GM19351 (cell line): ENCODE data around the gene ZNF792.
"Not testable (repeated sequence)": the region's sequence is repeated elsewhere in the genome, so short reads cannot be mapped to it uniquely, and the experiment has no call there.

Experiments used
- ATAC-seq: cut with Tn5 transposase; IDR thresholded peaks from one replicate; pipeline ENCODE4 v1.9.1; 2021; ENCODE audit warnings: mild to moderate bottlenecking, moderate library complexity; ENCODE audit not compliant: unreplicated experiment

The ZNF792 gene

DNA sequence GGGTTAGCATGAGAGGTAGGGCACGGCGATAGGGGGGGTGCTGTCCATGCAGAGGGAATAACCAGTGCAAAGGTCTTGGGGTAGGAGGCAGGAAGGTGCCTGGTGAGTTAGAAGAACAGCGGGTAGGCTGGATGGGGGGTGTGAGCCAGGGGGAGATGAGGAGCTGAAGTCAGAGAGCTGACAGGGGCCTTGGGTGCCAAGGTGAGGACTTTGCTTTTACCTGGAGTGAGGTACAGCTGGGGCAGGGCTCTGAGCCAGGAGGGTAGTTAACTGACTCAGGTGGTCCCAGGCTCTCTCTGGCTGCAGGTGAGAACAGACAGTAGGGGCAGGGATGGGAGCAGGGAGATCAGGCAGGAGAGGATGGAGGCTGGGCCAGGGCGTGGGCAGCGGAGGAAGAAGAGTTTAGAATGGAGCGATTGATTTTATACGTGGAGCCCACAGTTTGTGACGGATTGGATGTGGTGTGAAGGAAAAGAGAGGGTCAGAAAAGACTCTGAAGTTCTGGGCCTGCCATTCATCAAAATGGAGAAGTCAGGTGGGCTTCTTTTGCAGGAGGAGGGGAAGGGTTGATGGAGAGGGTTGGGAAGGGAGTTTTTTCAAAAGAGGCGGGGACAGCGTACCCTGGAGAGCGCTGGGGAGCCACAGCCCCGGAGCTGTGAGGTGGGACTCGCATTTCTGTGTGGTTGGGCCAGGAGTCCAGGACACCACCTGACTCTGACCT, 34.9 kb upstream of the ZNF792 start:
- ATAC-seq, result no peak

GRCh38 chr19:34998224-34998623, 34.2 kb upstream of the ZNF792 start:
- not testable (repeated sequence) for ATAC-seq

DNA sequence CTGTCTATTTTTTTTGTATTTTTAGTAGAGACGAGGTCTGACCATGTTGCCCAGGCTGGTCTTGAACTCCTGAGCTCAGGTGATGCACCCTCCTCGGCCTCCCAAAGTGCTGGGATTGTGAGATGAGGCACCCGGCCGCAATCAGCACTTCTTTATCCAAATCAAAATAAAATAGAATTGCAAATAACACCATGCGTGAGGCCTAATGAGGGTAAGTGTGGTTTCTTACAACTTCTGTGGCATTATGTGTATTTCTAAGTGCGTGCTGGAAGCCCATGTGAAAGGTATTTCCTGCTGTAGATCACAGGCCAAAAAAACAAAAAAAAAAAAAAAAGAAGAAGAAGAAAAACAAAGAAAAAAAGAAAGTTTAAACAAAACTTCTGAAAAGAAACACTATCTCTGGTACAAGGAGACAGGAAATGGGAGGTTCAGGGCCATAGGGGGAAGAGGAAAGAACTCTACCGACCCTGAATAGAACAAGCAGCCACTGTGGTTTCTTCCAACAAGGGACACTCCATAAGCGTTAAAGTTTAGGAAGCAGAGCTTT, 33.1 kb upstream of the ZNF792 start:
- ATAC-seq, result no peak

DNA sequence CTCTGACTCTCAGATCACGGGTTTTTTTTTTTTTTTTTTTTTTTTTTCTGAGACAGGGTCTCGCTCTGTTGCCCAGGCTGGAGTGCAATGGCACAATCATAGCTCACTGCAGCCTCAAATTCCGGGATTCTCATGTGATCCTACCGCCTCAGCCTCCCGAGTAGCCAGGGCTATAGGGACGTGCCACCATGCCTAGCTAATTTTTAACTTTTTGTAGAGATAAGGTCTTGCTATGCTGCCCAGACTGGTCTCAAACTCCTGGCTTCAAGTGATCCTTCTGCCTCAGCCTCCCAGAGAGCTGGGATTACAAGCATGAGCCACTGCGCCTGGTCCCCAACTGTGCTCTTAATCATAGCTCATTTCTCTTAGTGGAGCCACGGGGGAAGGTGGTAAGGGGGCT, 31.5 kb upstream of the ZNF792 start:
- ATAC-seq, result no peak

DNA sequence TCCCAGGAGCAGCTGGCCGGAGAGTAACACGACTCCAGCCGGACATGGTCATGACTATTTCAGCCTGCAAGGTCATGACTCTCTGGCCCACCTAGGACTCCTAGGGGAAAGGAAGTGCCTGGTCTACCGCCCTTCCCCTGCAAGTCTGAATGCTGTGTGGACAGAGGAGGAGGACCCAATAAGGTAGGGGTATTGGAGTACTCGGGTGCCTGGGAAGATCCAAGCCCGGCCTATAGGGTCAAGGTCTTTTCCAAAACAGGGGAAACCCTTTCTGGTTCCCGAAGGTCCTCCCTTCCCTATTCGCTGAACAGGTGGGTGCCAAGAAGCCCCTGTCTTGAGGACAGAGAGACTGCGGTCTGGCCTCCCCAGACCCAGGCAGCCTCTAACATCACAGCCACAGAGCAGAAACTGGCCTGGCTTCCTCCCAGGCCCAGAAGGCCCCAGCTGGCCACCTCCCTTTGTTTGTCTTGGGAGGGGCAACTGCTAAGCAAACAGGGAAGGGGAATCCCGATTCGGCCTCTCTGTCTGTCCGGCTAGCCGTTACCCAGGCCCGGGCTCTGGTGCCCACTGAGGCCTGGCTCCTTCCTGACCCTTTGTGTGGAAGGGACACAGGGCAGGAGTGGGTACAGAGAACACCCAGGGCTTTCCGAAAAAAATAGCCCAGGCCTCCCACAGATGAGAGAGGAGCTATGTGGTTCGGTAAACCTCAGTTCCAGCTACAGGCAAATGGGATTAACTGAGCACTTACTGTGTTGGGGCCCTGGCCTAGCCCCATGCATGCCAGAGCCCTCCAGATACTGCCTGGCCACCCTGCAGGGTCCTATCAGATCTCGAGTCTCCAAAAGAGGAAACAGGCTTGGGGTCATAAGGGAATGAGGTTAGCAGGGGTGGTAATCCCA, 30.9 kb upstream of the ZNF792 start:
- ATAC-seq, result no peak

DNA sequence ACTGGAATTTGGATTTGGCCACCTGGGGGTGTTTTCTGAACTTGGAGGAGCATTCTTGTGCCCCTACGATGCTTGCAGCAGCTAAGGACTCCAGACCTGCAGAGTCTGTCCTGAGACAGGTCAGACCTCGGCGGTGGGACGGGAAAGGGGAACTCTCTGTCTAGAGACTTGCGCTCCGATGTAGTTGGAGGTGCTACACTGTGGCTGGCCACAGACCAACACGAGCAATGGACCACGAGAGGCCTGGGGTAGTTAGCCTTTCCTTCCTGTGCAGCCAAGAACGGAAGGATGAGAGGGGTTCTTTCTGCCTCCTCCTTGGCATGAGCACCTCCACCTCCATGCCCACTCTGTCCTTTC, 30.2 kb upstream of the ZNF792 start:
- ATAC-seq, result no peak

GRCh38 chr19:34992582-34992981, 28.6 kb upstream of the ZNF792 start:
- not testable (repeated sequence) for ATAC-seq

DNA sequence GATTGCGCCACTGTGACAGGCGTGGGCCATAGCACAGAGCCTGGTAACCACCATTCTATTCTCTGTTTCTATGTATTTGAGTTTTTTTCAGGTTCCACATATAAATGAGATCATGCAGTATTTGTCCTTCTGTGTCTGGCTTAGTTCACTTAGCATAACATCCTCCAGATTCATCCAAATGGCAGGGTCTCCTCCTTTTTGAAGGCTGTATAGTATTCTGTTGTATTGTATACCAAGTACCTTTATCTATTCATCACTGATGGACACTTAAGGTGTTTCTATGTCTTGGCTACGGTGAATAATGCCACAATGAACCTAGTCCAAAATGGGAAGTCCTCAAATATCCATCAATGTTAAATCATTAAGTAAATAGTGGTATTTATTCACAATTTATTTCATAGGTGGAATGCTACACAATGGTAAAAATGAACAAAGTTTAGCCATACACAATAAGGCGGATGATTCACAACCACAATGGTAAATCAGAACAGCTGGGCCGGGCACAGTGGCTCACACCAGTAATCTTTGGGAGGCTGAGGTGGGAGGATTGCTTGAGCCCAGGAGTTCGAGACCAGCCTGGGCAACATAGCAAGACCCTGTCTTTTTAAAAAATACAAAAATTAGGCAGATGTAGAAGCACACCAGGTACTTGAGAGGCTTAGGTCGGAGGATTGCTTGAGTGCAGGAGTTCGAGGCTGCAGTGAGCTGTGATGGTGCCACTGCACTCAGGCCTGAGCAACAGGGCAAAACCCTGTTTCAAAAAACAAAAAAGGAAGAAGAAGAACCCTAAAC, 27.7 kb upstream of the ZNF792 start:
- no peak for ATAC-seq

GRCh38 chr19:34990578-34991192, 26.7 kb upstream of the ZNF792 start:
- no peak for ATAC-seq

DNA sequence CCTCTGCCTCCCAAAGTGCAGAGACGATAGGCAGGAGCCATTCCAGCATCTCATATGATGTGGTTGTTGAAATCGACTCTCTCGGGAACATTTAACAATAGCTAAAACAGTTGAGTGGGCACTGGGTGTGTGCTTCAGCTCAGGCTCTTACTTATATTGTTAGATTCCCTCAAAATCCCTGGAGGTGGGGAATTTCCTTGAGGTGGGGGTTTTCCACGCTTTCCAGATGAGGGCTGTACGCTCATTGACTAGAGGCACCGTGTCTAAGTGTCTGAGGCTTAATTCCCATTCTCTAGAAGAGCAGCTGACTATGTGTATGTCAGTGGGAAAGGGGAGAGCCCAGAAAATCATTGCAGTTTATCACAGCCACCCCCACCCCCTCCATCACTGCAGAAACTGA, 25.3 kb upstream of the ZNF792 start:
- no peak for ATAC-seq

- ATAC-seq, result no peak
Observed at GRCh38 chr19:34988119-34988518, 24.1 kb upstream of the ZNF792 start.

- ATAC-seq, result no peak
Observed at GRCh38 chr19:34985249-34986022, 21.4 kb upstream of the ZNF792 start.

GRCh38 chr19:34984287-34984686, 20.3 kb upstream of the ZNF792 start:
- no peak for ATAC-seq

DNA sequence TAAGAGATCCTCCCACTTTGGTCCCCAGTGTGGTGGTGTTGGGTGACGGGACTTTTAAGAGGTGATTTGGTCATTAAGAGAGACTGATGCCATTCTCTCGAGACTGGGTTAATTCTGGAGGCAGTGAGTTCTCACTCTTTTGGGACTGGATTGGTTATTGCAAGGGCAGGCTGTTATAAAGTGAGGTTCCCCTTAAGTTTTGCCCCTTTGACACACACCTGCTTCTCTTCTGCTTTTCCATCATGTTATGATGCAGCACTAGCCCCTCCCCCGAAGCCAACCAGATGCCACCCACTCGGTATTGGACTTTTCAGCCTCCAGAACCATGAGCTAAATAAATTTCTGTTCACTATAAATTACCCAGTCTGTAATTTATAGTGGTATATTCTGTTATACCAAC, 19.8 kb upstream of the ZNF792 start:
- ATAC-seq, result no peak

DNA sequence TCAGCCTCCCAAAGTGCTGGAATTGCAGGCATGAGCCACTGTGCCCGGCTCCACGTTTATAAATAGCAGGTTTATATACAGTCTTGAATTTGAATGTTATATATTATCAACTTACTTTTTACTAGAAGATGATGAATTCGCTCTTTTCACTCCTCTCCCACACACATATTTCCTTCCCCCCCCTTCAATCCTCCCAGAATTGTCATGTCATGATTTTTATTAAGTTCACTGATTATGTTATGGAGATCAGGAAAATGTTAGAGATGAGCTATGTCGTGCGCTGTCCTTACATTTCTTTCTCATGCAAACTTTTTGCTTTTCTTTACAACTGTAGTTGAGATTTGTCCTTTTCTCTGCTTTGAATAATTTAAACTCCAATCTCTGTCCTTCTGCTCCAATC, 18.2 kb upstream of the ZNF792 start:
- no peak for ATAC-seq

DNA sequence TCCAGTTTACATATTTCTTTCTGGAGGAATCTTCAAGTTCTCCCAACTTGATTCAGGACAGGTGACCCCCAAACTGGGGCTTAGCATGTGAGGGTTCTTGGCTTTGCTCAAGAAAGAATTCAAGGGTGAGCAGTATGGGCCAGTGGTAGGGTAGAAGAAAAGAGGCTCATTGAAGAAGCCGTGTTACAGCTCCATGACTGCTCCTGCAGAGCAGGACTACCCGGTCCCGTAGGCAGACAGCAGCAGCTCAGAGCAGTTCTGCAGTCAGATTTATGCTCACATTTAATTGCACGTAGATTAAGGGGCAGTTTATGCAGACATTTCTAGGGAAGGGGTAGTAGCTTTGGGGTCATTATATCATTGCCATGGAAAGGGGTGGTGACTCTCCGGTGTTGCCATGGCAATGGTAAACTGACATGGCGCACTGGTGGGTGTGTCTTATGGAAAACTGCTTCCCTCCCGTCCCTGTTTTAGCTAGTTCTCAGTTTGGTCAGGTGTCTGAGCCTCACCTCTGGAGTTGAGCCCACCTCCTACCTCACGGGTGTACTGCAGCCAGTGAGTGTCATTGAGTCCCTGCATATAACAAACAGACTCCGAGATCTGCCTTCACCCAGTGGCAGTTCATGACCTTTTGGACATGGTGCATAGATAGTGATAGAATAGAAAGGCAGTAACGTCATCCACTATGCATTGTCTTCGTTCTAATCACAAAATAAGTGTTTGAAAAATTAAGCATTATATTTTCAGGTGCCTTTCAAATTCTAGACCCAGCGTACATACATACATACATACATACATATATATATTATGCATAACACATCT, 16.0 kb upstream of the ZNF792 start:
- ATAC-seq, result no peak

GRCh38 chr19:34976611-34977010, 12.6 kb upstream of the ZNF792 start:
- ATAC-seq, result no peak

DNA sequence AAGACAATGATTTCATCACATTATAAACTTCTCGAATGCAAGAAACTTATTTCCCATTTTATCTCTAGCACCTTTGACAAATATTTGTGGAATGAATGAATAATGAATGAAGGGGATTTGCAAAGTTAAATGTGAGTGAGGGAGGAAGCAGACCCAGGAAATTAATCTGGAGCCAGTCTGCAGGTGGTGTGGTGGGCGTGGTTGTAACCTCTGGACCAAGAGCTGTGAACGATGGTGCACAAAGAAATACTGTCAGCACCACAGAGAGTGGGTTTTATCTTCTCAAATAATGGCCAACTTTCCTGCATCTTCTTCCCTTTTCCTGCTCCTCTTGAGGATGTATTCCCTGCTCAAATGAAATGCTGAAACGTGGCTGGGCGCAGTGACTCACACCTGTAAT, 11.0 kb upstream of the ZNF792 start:
- ATAC-seq, result no peak

- ATAC-seq, result no peak
Observed at GRCh38 chr19:34974646-34975045, 10.6 kb upstream of the ZNF792 start.
